ENCODE measurements around the gene RAB3B. TPM values are rescaled to one million over a fixed set of nuclear protein-coding genes. Genes with fewer than 3 reads are reported as not detected.
"Not testable (repeated sequence)": the region's sequence is repeated elsewhere in the genome, so short reads cannot be mapped to it uniquely, and the experiment has no call there.

RAB3B gene
- polyA plus RNA-seq, 3 donors: under 0.01 TPM; not detected in 2

DNA sequence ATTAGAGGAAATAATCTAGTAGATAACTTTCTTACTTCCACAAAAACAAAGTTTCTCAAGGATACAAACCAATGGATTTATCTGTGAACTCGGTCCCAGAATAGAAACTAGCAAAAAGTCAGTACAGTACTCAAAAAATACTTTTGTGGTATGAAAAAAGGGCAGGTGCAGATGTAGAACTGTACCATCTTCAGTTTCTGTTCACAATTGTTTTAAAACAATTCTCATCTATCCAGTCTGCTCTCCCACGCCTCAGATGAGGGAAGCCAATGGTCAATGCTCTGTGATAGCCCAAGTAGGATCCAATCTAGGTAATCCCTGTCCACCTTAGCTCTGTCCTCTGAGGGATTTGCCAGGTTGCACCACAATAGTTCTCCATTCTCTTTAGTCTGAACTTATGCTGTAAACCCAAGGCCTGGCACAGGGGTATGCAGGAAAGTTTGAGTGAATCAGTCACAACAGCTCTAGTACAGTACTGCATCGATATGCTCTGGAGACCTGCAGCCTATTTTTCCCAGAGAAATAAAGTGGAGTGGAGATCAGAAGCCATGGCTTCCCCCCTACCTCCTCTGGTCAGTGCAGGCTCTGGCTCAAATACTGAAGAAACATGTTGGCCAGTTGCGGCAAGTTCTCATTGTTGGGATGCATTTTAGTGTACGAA lies 41.8 kb upstream of the RAB3B start:
- Histone ChIP-seq H3K27me3 (ENCODE audit: control insufficient read depth in 2 of 2, insufficient read depth in 2 of 2, low read length in 2 of 2) (no peaks in the 10 kb centered on the region), H3K4me3 (replicated peaks in 1 of 3; ENCODE audit: low read depth in 2 of 3, low read length in 3 of 3) (peak overlapping the region; percentile 55 to 93 (median 84)), H4K20me1 (ENCODE audit: insufficient read depth, low read length) (peaks cover 40% of the 10 kb centered on the region), H3K27ac (ENCODE audit: low read depth in 1 of 2, low read length in 2 of 2) (peak overlapping the region in 1 of 2 donors; percentile 87), H3K4me2 (replicated peaks; ENCODE audit: extremely low read depth, low read length, poor library complexity, severe bottlenecking) (peak overlapping the region; percentile 95), H3K79me2 (ENCODE audit: insufficient read depth, low read length) (peaks cover 33% of the 10 kb centered on the region), H3K36me3 (replicated peaks in 1 of 2; ENCODE audit: control insufficient read depth in 1 of 2, insufficient read depth in 2 of 2, low read length in 2 of 2) (peaks cover 3 to 36% of the 10 kb centered on the region in 2 donors), H2AFZ (ENCODE audit: insufficient read depth, low read depth, low read length, poor library complexity, severe bottlenecking) (peak overlapping the region; percentile 91), H3K4me1 (ENCODE audit: control insufficient read depth in 1 of 2, insufficient read depth in 2 of 2, low read length in 2 of 2) (peaks cover 21 to 24% of the 10 kb centered on the region in 2 donors), H3K9me3 (replicated peaks in 1 of 2; ENCODE audit: control insufficient read depth in 1 of 2, insufficient read depth in 1 of 2, low read length in 2 of 2) (no peaks in the 10 kb centered on the region), H3K9ac (ENCODE audit: insufficient read depth, low read length, poor library complexity, severe bottlenecking) (peak overlapping the region; percentile 83)
- TF ChIP-seq, protein P1, sequence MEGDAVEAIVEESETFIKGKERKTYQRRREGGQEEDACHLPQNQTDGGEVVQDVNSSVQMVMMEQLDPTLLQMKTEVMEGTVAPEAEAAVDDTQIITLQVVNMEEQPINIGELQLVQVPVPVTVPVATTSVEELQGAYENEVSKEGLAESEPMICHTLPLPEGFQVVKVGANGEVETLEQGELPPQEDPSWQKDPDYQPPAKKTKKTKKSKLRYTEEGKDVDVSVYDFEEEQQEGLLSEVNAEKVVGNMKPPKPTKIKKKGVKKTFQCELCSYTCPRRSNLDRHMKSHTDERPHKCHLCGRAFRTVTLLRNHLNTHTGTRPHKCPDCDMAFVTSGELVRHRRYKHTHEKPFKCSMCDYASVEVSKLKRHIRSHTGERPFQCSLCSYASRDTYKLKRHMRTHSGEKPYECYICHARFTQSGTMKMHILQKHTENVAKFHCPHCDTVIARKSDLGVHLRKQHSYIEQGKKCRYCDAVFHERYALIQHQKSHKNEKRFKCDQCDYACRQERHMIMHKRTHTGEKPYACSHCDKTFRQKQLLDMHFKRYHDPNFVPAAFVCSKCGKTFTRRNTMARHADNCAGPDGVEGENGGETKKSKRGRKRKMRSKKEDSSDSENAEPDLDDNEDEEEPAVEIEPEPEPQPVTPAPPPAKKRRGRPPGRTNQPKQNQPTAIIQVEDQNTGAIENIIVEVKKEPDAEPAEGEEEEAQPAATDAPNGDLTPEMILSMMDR (IDR thresholded peaks at IDR 0.05): no peak
- Mint-ChIP-seq H3K27me3 (ENCODE audit: low read depth in 3 of 3) (peaks cover 0 to 2% (median 0%) of the 10 kb centered on the region in 3 donors), H3K36me3 (peaks cover 20 to 35% of the 10 kb centered on the region in 2 donors), H3K9me3 (no peaks in the 10 kb centered on the region), H3K27ac (peak overlapping the region; percentile 32 to 96 (median 93)), H3K4me3 (peak overlapping the region; percentile 93 to 95), H3K4me1 (peaks cover 30% of the 10 kb centered on the region)
- DNase-seq: peak in 1 of 3 donors; percentile 4
- intact Hi-C loops (cut with micrococcal nuclease): no loop called here
- 56% methylated on average over 3 of the region's 5 CpGs for WGBS (ENCODE audit: insufficient coverage)

DNA sequence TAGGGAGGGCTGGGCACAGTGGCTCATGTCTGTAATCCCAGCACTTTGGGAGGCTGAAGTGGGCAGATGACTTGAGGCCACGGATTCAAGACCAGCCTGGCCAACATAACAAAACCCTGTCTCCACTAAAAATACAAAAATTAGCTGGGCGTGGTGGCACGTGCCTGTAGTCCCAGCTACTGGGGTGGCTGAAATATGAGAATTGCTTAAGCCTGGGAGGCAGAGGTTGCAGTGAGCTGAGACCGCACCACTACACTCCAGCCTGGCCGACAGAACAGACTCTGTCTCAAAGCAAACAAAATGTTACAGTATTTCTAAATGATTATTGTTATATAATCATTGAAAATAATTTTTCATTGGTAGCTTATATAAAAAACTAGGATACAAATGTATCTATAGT lies 38.3 kb upstream of the RAB3B start:
- peaks cover 33% of the 10 kb centered on the region for H3K79me2 ChIP-seq (ENCODE audit: insufficient read depth, low read length)
- H3K36me3 ChIP-seq (replicated peaks in 1 of 2; ENCODE audit: control insufficient read depth in 1 of 2, insufficient read depth in 2 of 2, low read length in 2 of 2): peaks cover 27 to 56% of the 10 kb centered on the region in 2 donors
- H3K27me3 Mint-ChIP-seq (ENCODE audit: low read depth in 3 of 3); DNase-seq; intact Hi-C loops (cut with micrococcal nuclease); H3K9me3 Mint-ChIP-seq; H2AFZ ChIP-seq (ENCODE audit: insufficient read depth, low read depth, low read length, poor library complexity, severe bottlenecking); H3K4me2 ChIP-seq (replicated peaks; ENCODE audit: extremely low read depth, low read length, poor library complexity, severe bottlenecking); H3K27ac ChIP-seq (ENCODE audit: low read depth in 1 of 2, low read length in 2 of 2); H3K4me3 ChIP-seq (replicated peaks in 1 of 3; ENCODE audit: low read depth in 2 of 3, low read length in 3 of 3); H3K9me3 ChIP-seq (replicated peaks in 1 of 2; ENCODE audit: control insufficient read depth in 1 of 2, insufficient read depth in 1 of 2, low read length in 2 of 2); H3K4me3 Mint-ChIP-seq; H3K9ac ChIP-seq (ENCODE audit: insufficient read depth, low read length, poor library complexity, severe bottlenecking); H3K27ac Mint-ChIP-seq; H3K27me3 ChIP-seq (ENCODE audit: control insufficient read depth in 2 of 2, insufficient read depth in 2 of 2, low read length in 2 of 2): not testable (repeated sequence)
- H3K4me1 ChIP-seq (ENCODE audit: control insufficient read depth in 1 of 2, insufficient read depth in 2 of 2, low read length in 2 of 2): peaks cover 18 to 24% of the 10 kb centered on the region in 2 donors
- Mint-ChIP-seq H3K4me1 (peaks cover 27% of the 10 kb centered on the region), H3K36me3 (peaks cover 33 to 56% of the 10 kb centered on the region in 2 donors)
- H4K20me1 ChIP-seq (ENCODE audit: insufficient read depth, low read length): peaks cover 40% of the 10 kb centered on the region
- WGBS (ENCODE audit: insufficient coverage): no CpG with 5 or more reads among the region's 5 CpGs

Measured in CD14-positive monocyte (primary cell).